Adrenal gland (tissue), 5 donors: ENCODE results near the gene GPHN.
"Not testable (repeated sequence)": the region's sequence is repeated elsewhere in the genome, so short reads cannot be mapped to it uniquely, and the experiment has no call there.

ENCODE experiments used
- CTCF ChIP-seq, 6 experiments: fragments of 450-650 bp in 4 of 6; fragments of 200-600 bp in 2 of 6; sonication (generic) in 1 of 6; IDR thresholded peaks; 1 replicate in 5 of 6; 2 replicates in 1 of 6; pipeline versions ENCODE4 v1.5.1 to v1.8.0; 2016 to 2021; ENCODE audit warnings: antibody characterized with exemption in 6 of 6, mild to moderate bottlenecking in 2 of 6, moderate library complexity in 1 of 6
- POLR2A ChIP-seq, 2 donors: fragments of 450-650 bp; IDR thresholded peaks; one replicate each; pipeline ENCODE4 v1.6.1; 2017; ENCODE audit warnings: antibody characterized with exemption in 2 of 2, mild to moderate bottlenecking in 2 of 2, moderate library complexity in 1 of 2
- donor health status: DM: no; HTN: no; CAD: no.

GRCh38 chr14:67067070-67067814 lies 559.3 kb downstream of the GPHN start:
- not testable (repeated sequence) for TF ChIP-seq POLR2A, CTCF (IDR thresholded peaks at IDR 0.05)
